Coronary artery (tissue), 2 donors: ENCODE data around the gene RNF41.

ENCODE experiments used
- DNase-seq: peaks from one replicate; pipeline ENCODE4 v3.0.0-alpha.2; 2017; ENCODE audit warnings: low spot score
- H3K27ac ChIP-seq, 2 donors: fragments of 200-600 bp; sonication (generic); one replicate each; pipeline ENCODE4 v1.5.1; 2016 to 2019
- H3K4me3 ChIP-seq: fragments of 200-600 bp; sonication (generic); 2 replicates; pipeline ENCODE4 v1.5.1; 2016; ENCODE audit warnings: mild to moderate bottlenecking, moderate library complexity
- TF ChIP-seq, protein P1 (sequence below): fragments of 200-600 bp; sonication (generic); IDR thresholded peaks from one replicate; pipeline ENCODE4 v1.5.1; 2019; ENCODE audit warnings: antibody characterized with exemption

Gene RNF41

DNA sequence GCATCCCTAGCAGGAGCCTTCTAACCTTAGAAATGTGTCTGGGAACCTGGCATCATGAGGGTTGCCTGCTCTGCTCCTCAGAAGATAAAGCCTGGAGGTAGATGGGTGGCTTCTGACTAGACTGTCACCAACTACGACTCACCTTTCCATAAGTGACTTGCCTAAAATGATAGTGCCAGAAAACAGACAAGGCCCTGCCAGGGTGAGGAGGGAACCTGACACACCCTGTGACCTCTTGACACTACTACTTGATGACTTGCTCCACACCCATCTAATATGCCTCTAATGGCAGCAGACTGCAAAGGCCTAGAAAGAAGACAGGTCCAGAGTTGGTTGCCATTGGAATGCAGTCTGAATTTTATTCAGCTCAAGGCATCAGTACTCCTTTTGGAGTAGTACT lies 9.4 kb downstream of the RNF41 start:
- no peak overlapping the region for H3K4me3 ChIP-seq
- TF ChIP-seq, protein P1, sequence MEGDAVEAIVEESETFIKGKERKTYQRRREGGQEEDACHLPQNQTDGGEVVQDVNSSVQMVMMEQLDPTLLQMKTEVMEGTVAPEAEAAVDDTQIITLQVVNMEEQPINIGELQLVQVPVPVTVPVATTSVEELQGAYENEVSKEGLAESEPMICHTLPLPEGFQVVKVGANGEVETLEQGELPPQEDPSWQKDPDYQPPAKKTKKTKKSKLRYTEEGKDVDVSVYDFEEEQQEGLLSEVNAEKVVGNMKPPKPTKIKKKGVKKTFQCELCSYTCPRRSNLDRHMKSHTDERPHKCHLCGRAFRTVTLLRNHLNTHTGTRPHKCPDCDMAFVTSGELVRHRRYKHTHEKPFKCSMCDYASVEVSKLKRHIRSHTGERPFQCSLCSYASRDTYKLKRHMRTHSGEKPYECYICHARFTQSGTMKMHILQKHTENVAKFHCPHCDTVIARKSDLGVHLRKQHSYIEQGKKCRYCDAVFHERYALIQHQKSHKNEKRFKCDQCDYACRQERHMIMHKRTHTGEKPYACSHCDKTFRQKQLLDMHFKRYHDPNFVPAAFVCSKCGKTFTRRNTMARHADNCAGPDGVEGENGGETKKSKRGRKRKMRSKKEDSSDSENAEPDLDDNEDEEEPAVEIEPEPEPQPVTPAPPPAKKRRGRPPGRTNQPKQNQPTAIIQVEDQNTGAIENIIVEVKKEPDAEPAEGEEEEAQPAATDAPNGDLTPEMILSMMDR = no peak
- H3K27ac ChIP-seq = no peak overlapping the region
- DNase-seq = no peak

DNA sequence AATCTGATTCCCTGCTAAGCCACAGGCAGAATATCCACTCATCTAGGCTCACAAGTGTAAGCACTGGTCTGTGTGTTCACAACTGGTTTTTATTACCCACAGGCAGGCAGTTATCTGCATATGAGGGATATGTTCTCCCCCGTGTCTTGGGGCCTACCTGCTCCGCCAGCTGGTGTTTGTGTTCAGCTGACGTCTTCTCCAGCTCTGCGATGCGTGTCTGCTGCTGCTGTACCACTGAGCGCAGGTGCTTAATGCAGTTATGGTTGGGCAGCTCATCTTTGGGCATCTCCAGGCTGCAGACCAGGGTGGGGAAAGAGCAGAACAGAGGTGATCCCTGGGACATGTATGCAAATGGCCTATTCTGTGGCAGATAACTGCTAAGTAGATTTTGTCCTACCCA lies 13.7 kb downstream of the RNF41 start:
- TF ChIP-seq, protein P1 = no peak
- Histone ChIP-seq H3K27ac (no peak overlapping the region), H3K4me3 (no peak overlapping the region)
- DNase-seq = no peak

DNA sequence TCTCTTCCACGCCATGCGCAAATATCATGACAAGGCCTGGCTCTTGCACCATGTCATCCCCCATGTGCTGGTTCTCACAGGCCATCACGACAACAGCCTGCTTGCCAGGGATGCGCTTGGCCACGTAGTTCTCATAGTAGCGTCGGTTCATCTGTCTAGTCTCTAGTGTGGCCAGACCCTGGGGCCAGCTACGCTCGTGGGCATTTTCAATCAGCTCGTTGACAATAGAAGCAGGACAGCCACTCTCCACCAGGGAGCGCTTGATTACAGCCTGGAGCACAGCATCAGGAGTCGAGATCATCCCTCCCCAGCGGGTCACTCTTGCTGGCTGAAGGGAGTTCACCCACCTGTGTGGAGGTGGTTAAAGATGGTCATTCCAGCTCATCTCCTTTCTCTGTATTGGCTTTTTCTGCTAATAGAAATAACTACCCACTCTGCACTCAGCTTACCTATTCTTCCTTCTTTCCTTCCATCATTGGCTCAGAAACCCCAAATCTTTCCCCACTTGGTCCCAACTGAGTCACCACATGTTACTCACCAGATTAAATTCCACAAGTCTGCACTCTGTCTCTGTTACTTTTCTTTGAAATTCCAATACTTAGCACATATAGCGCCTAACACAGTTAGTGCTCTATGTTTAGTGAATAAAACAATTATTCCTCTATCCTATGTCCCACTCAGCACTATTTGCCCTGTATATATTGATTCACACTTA lies 15.1 kb downstream of the RNF41 start:
- TF ChIP-seq, protein P1 = peak; percentile 32
- Histone ChIP-seq H3K4me3 (no peak overlapping the region), H3K27ac (peak overlapping the region in 1 of 2 donors; percentile 30)
- no peak for DNase-seq

DNA sequence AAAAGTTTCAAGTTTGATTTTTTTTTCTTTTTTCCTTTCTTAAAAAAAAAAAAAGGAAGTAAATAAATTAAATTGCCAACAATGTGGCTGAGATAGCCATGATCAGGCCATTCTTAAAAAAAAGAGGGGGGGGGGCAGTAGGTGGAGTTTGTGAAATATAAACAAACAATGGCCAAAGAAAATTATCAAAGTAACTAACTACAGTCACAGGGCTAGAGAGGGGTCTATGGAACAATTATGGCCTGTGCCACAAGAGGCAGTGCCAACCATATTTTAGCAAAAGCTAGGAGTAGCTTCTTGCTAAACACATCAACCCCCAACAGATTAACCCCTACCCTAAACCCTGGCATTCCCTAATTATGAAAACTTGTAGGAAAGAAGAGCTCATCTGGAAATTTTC lies 16.3 kb downstream of the RNF41 start:
- no peak for DNase-seq
- TF ChIP-seq, protein P1 = no peak
- no peak overlapping the region for H3K4me3 ChIP-seq
- peak overlapping the region in 1 of 2 donors; percentile 30 for H3K27ac ChIP-seq

DNA sequence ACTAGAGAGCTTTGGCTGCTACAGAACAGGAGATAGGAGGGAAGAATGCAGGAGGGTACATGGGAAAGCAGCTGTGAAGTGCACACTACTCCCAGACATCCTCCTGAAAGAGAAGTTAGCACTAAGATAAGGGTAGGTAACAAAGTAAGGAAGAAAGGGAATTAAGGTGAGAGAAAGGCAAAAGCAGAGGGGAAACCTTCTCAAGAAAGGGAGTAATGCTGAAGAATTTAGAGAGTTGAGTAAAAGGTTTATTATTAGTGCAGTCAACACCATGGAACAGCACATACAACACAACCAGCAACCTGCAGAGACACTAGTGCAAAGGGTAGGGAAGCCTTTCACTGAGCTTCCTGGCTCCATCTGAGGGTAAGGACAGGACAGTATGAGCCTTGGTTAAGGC lies 17.4 kb downstream of the RNF41 start:
- TF ChIP-seq, protein P1 = no peak
- no peak overlapping the region for H3K4me3 ChIP-seq
- no peak overlapping the region for H3K27ac ChIP-seq
- no peak for DNase-seq

DNA sequence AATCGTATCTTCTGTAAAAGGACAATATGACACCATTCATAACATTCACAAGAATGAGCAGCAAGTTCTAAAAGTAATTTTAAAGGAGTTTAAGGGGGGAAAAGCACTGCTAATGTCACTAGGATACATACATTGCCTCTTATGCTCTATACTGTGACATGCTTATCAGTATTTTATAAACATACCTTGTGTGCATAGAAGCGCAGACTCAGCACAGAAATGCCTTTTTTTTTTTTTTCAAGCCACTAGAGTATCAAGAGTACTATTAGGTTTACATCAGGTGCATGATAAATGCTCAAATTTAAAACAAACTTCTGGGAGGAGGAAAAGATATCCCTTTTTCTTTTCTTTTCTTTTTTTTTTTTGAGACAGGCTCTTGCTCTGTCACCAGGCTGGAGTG lies 18.9 kb downstream of the RNF41 start:
- H3K27ac ChIP-seq = no peak overlapping the region
- TF ChIP-seq, protein P1 = no peak
- no peak overlapping the region for H3K4me3 ChIP-seq
- no peak for DNase-seq

DNA sequence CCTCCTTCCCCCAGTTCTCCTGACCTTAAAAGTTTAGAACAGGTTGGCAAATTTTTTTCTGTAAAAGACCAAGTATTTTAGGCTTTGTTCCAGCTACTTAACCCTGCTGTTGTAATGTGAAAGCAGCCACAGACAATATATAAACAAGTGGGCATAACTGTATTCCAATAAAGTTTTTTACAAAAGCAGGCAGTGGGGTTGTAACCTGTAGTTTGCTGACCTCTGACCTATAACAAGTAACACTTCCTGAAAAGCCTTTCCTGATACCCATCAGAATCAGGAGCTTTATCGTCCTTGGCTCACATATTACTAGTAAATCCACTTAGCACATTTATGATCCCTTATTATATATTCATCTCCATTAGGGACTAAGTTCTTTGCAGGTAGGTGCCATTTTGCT lies 19.4 kb downstream of the RNF41 start:
- TF ChIP-seq, protein P1 = no peak
- Histone ChIP-seq H3K4me3 (no peak overlapping the region), H3K27ac (no peak overlapping the region)
- DNase-seq = no peak
